Natural killer cell treated with Interleukin-12 subunit alpha and Interleukin-12 subunit beta and Interleukin-15 and Interleukin-18, amount 100 ng/mL, for 72 hours (primary cell): ENCODE results near the gene PLPPR3. TPM values are rescaled to one million over a fixed set of nuclear protein-coding genes. Genes with fewer than 3 reads are reported as not detected.
A peak's percentile ranks its signal among the peaks of the same experiment; 100 is the strongest.

Experiments
- ATAC-seq, 2 donors: fragments of 150-1000 bp; cut with Tn5 transposase in 1 of 2; sonication (Bioruptor Pico), chemical (Tn5 transposase) in 1 of 2; 2 replicates each; pipeline ENCODE4 v1.10.0; 2021
- DNase-seq: peaks from one replicate; pipeline ENCODE4 v3.0.0; 2022; ENCODE audit warnings: low spot score
- H3K27ac Mint-ChIP-seq, 2 donors: 1 replicate in 1 of 2; 2 replicates in 1 of 2; pipeline ENCODE4 v1.8.0; 2022; ENCODE audit warnings: mixed read lengths in 2 of 2, mild to moderate bottlenecking in 1 of 2, moderate library complexity in 1 of 2
- H3K27me3 Mint-ChIP-seq, 2 donors: 1 replicate in 1 of 2; 2 replicates in 1 of 2; pipeline ENCODE4 v1.8.0; 2022; ENCODE audit warnings: mixed read lengths in 2 of 2
- H3K36me3 Mint-ChIP-seq: one replicate; pipeline ENCODE4 v1.8.0; 2022; ENCODE audit warnings: mixed read lengths
- H3K4me1 Mint-ChIP-seq, 2 donors: 1 replicate in 1 of 2; 2 replicates in 1 of 2; pipeline ENCODE4 v1.8.0; 2022; ENCODE audit warnings: low read depth in 2 of 2, mixed read lengths in 2 of 2, mild to moderate bottlenecking in 1 of 2
- H3K4me3 Mint-ChIP-seq: one replicate; pipeline ENCODE4 v1.8.0; 2022; ENCODE audit warnings: mixed read lengths
- H3K9me3 Mint-ChIP-seq: 2 replicates; pipeline ENCODE4 v1.8.0; 2022; ENCODE audit warnings: mixed read lengths
- total RNA-seq, 2 donors: library from RNA; stranded (reverse); gene quantifications; one replicate each; pipeline ENCODE4 v1.2.3, GENCODE V29; 2022

Gene PLPPR3, protein sequence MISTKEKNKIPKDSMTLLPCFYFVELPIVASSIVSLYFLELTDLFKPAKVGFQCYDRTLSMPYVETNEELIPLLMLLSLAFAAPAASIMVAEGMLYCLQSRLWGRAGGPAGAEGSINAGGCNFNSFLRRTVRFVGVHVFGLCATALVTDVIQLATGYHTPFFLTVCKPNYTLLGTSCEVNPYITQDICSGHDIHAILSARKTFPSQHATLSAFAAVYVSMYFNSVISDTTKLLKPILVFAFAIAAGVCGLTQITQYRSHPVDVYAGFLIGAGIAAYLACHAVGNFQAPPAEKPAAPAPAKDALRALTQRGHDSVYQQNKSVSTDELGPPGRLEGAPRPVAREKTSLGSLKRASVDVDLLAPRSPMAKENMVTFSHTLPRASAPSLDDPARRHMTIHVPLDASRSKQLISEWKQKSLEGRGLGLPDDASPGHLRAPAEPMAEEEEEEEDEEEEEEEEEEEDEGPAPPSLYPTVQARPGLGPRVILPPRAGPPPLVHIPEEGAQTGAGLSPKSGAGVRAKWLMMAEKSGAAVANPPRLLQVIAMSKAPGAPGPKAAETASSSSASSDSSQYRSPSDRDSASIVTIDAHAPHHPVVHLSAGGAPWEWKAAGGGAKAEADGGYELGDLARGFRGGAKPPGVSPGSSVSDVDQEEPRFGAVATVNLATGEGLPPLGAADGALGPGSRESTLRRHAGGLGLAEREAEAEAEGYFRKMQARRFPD
- not detected for total RNA-seq

GRCh38 chr19:821825-822503 lies at the start of gene PLPPR3:
Gene PLPPR3 (minus strand): TSS chr19:821955. CDS start chr19:821559, 396 bp downstream.
- Mint-ChIP-seq H3K27me3 (peaks cover 0 to 8% of the 10 kb centered on the region in 2 donors), H3K4me1 (no peaks in the 10 kb centered on the region), H3K36me3 (no peaks in the 10 kb centered on the region), H3K9me3 (no peaks in the 10 kb centered on the region), H3K27ac (no peak within 1 kb of the TSS), H3K4me3 (no peak within 1 kb of the TSS)
- peak in 1 of 2 donors; percentile 34 for ATAC-seq
- DNase-seq, result peak; percentile 53

GRCh38 chr19:870963-871401 lies 49.2 kb upstream of the PLPPR3 start:
- ATAC-seq (no peak), DNase-seq (no peak)
- Mint-ChIP-seq H3K27me3 (no peaks in the 10 kb centered on the region), H3K27ac (no peak overlapping the region), H3K4me1 (peaks cover 0 to 6% of the 10 kb centered on the region in 2 donors), H3K9me3 (no peaks in the 10 kb centered on the region), H3K4me3 (no peak overlapping the region), H3K36me3 (peaks cover 4% of the 10 kb centered on the region)

- Mint-ChIP-seq H3K9me3 (no peaks in the 10 kb centered on the region), H3K27me3 (no peaks in the 10 kb centered on the region), H3K36me3 (peaks cover 4% of the 10 kb centered on the region), H3K4me1 (peaks cover 0 to 6% of the 10 kb centered on the region in 2 donors), H3K27ac (no peak overlapping the region), H3K4me3 (no peak overlapping the region)
- ATAC-seq (no peak), DNase-seq (no peak)
Measured at GRCh38 chr19:870314-870713, 48.6 kb upstream of the PLPPR3 start.

- ATAC-seq (no peak), DNase-seq (no peak)
- Mint-ChIP-seq H3K4me3 (no peak overlapping the region), H3K9me3 (no peaks in the 10 kb centered on the region), H3K27ac (no peak overlapping the region), H3K27me3 (no peaks in the 10 kb centered on the region), H3K4me1 (peaks cover 0 to 6% of the 10 kb centered on the region in 2 donors), H3K36me3 (peaks cover 4% of the 10 kb centered on the region)
Measured at GRCh38 chr19:869245-870177, 47.8 kb upstream of the PLPPR3 start.

- H3K4me1 Mint-ChIP-seq, result peaks cover 0 to 6% of the 10 kb centered on the region in 2 donors
Measured at GRCh38 chr19:868458-869244, 46.9 kb upstream of the PLPPR3 start.

DNA sequence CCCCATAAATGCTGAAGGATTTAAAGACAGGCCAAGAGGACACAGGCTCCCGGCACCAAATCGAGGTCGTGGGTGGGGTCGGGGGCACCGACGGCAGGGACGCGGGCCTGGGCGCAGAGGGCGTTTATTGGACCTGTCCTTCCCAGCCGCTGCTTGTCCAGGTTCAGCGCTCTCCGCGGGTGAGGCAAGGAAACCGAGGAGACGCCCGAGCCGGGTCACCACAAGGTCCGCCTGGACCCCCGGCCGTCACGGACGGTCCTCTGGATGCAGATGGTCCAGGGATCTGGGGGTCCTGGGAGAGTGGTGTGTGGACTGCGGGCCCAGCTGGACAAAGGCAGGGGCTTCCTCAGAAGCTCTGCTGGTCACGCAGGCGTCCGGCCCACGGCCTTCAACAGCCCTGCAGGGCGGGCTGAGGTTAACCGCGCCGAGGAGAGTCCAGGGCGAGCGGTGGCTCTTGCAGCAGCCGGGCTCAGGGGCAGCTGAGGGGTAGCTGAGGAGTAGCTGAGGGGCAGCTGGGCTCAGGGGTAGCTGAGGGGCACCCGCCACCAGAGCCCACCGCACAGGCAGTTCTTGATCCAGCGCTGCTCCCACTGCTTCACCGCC lies 46.2 kb upstream of the PLPPR3 start:
- no peak overlapping the region for H3K27ac Mint-ChIP-seq
- H3K4me1 Mint-ChIP-seq, result peaks cover 4 to 8% of the 10 kb centered on the region in 2 donors
- peaks cover 4% of the 10 kb centered on the region for H3K36me3 Mint-ChIP-seq
- DNase-seq, result no peak
- no peaks in the 10 kb centered on the region for H3K9me3 Mint-ChIP-seq
- H3K27me3 Mint-ChIP-seq, result no peaks in the 10 kb centered on the region
- ATAC-seq, result no peak
- H3K4me3 Mint-ChIP-seq, result no peak overlapping the region

More at GRCh38 chr19:868458-869244, 46.9 kb upstream of the PLPPR3 start:
- DNase-seq, result no peak
- H3K9me3 Mint-ChIP-seq, result no peaks in the 10 kb centered on the region
- peaks cover 4% of the 10 kb centered on the region for H3K36me3 Mint-ChIP-seq
- H3K27me3 Mint-ChIP-seq, result no peaks in the 10 kb centered on the region
- no peak for ATAC-seq
- no peak overlapping the region for H3K27ac Mint-ChIP-seq
- no peak overlapping the region for H3K4me3 Mint-ChIP-seq

- DNase-seq (no peak), ATAC-seq (no peak)
- no peaks in the 10 kb centered on the region for H3K9me3 Mint-ChIP-seq
- H3K27ac Mint-ChIP-seq, result no peak overlapping the region
- H3K27me3 Mint-ChIP-seq, result peaks cover 0 to 4% of the 10 kb centered on the region in 2 donors
- no peak overlapping the region for H3K4me3 Mint-ChIP-seq
- H3K36me3 Mint-ChIP-seq, result peaks cover 4% of the 10 kb centered on the region
- H3K4me1 Mint-ChIP-seq, result peaks cover 10 to 11% of the 10 kb centered on the region in 2 donors
Measured at GRCh38 chr19:867301-867793, 45.6 kb upstream of the PLPPR3 start.

DNA sequence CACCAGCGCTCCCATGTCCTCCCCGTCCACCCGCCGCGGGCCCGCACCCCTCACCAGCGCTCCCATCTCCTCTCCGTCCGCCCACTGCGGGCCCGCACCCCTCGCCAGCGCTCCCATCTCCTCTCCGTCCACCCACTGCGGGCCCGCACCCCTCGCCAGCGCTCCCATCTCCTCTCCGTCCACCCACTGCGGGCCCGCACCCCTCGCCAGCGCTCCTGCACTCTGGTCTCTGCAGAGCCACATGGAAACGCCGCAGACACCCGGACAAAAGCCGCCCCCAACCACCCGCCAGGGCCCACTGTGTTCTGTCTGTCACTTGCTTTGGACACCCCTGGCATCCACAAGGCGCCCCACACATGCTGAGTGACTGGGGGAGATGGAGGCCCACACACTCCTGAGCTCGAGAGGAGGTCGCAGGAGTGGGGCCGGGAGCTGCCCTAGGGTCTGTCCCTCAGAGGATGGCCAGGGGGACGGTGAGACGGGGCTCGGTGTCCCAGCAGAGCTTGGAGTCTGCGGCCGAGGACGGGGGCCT lies 45.1 kb upstream of the PLPPR3 start:
- Mint-ChIP-seq H3K36me3 (peaks cover 4% of the 10 kb centered on the region), H3K4me3 (no peak overlapping the region), H3K27me3 (peaks cover 0 to 4% of the 10 kb centered on the region in 2 donors), H3K27ac (no peak overlapping the region), H3K4me1 (peaks cover 10 to 11% of the 10 kb centered on the region in 2 donors), H3K9me3 (no peaks in the 10 kb centered on the region)
- ATAC-seq (no peak), DNase-seq (no peak)

DNA sequence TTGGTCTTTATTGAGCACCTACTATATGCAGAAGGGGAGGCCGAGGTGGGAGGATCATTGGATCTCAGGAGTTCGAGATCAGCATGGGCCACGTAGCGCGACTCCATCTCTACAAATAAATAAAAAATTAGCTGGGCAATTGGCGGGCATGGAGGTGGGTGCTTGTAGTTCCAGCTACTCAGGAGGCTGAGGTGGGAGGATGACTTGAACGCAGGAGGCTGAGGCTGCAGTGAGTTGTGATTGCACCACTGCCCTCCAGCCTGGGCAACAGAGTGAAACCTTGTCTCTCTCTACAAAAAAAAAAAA lies 41.5 kb upstream of the PLPPR3 start:
- DNase-seq, result no peak
- Mint-ChIP-seq H3K36me3 (peaks cover 4% of the 10 kb centered on the region), H3K4me1 (peaks cover 10 to 11% of the 10 kb centered on the region in 2 donors), H3K27ac (peak overlapping the region; percentile 26 to 61), H3K4me3 (peak overlapping the region; percentile 67), H3K27me3 (peaks cover 0 to 4% of the 10 kb centered on the region in 2 donors), H3K9me3 (no peaks in the 10 kb centered on the region)
- no peak for ATAC-seq

- Mint-ChIP-seq H3K4me3 (peak overlapping the region; percentile 67), H3K4me1 (peaks cover 10 to 12% of the 10 kb centered on the region in 2 donors), H3K9me3 (no peaks in the 10 kb centered on the region), H3K36me3 (peaks cover 4% of the 10 kb centered on the region), H3K27me3 (peaks cover 0 to 5% of the 10 kb centered on the region in 2 donors), H3K27ac (no peak overlapping the region)
- ATAC-seq, result peak; percentile 61 to 79
- DNase-seq, result no peak
Measured at GRCh38 chr19:862581-863314, 41.0 kb upstream of the PLPPR3 start.

- peaks cover 0 to 8% of the 10 kb centered on the region in 2 donors for H3K27me3 Mint-ChIP-seq
- H3K27ac Mint-ChIP-seq, result no peak overlapping the region
- peaks cover 10 to 11% of the 10 kb centered on the region in 2 donors for H3K4me1 Mint-ChIP-seq
- H3K9me3 Mint-ChIP-seq, result no peaks in the 10 kb centered on the region
- peak overlapping the region; percentile 67 for H3K4me3 Mint-ChIP-seq
- peak; percentile 57 to 71 for ATAC-seq
- DNase-seq, result no peak
- no peaks in the 10 kb centered on the region for H3K36me3 Mint-ChIP-seq
Measured at GRCh38 chr19:861756-862580, 40.2 kb upstream of the PLPPR3 start.
